Measurements from ENCODE around the gene BTG1.

DNA sequence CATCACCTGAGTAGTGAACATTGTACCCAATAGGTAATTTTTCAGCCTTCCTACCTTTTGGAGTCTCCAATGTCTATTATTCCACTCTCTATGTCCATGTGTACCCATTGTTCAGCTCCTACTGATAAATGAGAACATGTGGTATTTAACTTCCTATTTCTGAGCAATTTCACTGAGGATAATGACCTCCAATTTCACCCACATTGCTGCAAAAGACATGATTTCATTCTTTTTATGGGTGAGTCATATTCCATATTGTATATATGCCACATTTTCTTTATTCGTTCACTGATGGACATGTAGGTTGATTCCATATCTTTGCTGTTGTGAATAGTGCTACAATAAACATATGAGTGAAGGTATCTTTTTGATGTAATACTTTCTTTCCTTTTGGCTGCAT lies 16.4 kb upstream of the BTG1 start:
- TF ChIP-seq, protein P1, sequence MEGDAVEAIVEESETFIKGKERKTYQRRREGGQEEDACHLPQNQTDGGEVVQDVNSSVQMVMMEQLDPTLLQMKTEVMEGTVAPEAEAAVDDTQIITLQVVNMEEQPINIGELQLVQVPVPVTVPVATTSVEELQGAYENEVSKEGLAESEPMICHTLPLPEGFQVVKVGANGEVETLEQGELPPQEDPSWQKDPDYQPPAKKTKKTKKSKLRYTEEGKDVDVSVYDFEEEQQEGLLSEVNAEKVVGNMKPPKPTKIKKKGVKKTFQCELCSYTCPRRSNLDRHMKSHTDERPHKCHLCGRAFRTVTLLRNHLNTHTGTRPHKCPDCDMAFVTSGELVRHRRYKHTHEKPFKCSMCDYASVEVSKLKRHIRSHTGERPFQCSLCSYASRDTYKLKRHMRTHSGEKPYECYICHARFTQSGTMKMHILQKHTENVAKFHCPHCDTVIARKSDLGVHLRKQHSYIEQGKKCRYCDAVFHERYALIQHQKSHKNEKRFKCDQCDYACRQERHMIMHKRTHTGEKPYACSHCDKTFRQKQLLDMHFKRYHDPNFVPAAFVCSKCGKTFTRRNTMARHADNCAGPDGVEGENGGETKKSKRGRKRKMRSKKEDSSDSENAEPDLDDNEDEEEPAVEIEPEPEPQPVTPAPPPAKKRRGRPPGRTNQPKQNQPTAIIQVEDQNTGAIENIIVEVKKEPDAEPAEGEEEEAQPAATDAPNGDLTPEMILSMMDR (IDR thresholded peaks at IDR 0.05) = no peak
- TF ChIP-seq POLR2A (IDR thresholded peaks at IDR 0.05) = no peak
